K562 (cell line): ENCODE data around the gene HGFAC. TPM values are rescaled to one million over a fixed set of nuclear protein-coding genes. Genes with fewer than 3 reads are reported as not detected.

ENCODE experiments used
- ATAC-seq: fragments of 200-7000 bp; cut with Tn5 transposase; 3 replicates; pipeline ENCODE4 v1.9.1; 2020; ENCODE audit warnings: moderate library complexity
- BruUV-seq: library from RNA; stranded (reverse); fragments of 400-500 nt; replicated peaks from 2 replicates; lab custom pipeline; 2021; lab: Mats Ljungman, UMichigan
- CTCF ChIA-PET: fragments of 300-600 bp; formaldehyde crosslinking; extraction: SDS; loops from one replicate; lab custom pipeline; 2021; ENCODE audit warnings: low intra/inter-chr PET ratio; lab: Yijun Ruan, JAX
- POLR2A ChIA-PET: fragments of 300-600, 350-650 bp; sonication (Branson Sonifier 250); formaldehyde crosslinking; extraction: SDS; loops from one replicate; lab custom pipeline; 2021; ENCODE audit warnings: antibody characterized with exemption, inconsistent platforms; lab: Yijun Ruan, JAX
- DNase-seq, 4 experiments: peaks; one replicate each; pipeline versions ENCODE4 v3.0.0 to v3.0.0-alpha.2; 2011 to 2018; ENCODE audit warnings: low spot score in 3 of 4, mixed read lengths in 3 of 4; ENCODE audit errors: extremely low read depth in 1 of 4
- FAIRE-seq: peaks from 2 replicates; lab custom pipeline; 2011; peaks lifted over from hg19 to GRCh38; lab: Jason Lieb, UNC
- H2AFZ ChIP-seq: 2 replicates; pipeline ENCODE4 v1.6.0; 2011; ENCODE audit warnings: low read depth, low read length, control low read depth, inconsistent platforms
- H3K27ac ChIP-seq: fragments of 200-600 bp; 3 replicates; pipeline ENCODE4 v1.8.0; 2011; ENCODE audit warnings: low read depth, mild to moderate bottlenecking, control low read depth, inconsistent platforms, low read length, moderate library complexity, mixed read lengths; ENCODE audit errors: extremely low read depth
- H3K27me3 ChIP-seq, 2 experiments: fragments of 300-600 bp in 1 of 2; 2 replicates in 1 of 2; 3 replicates in 1 of 2; pipeline versions ENCODE4 v1.6.0 to v1.8.0; 2011; ENCODE audit warnings: inconsistent platforms in 2 of 2, low read length in 2 of 2, mild to moderate bottlenecking in 1 of 2, mixed read lengths in 1 of 2, moderate library complexity in 1 of 2; ENCODE audit not compliant: control insufficient read depth in 2 of 2, insufficient read depth in 2 of 2
- H3K36me3 ChIP-seq: fragments of 300-600 bp; 3 replicates; pipeline ENCODE4 v1.8.0; 2011; ENCODE audit warnings: mild to moderate bottlenecking, low read length, inconsistent platforms; ENCODE audit not compliant: control insufficient read depth, insufficient read depth
- H3K4me1 ChIP-seq, 2 experiments: fragments of 200-600 bp in 1 of 2; replicated peaks in 1 of 2; 2 replicates in 1 of 2; 3 replicates in 1 of 2; pipeline versions ENCODE4 v1.5.1 to v1.8.0; 2011; ENCODE audit warnings: inconsistent platforms in 2 of 2, low read length in 2 of 2, mild to moderate bottlenecking in 1 of 2, mixed read lengths in 1 of 2, moderate library complexity in 1 of 2; ENCODE audit not compliant: control insufficient read depth in 2 of 2, insufficient read depth in 2 of 2
- H3K4me2 ChIP-seq: 2 replicates; pipeline ENCODE4 v1.6.1; 2011; ENCODE audit warnings: low read length, control low read depth, inconsistent platforms, mixed read lengths; ENCODE audit not compliant: insufficient read depth
- H3K4me3 ChIP-seq: fragments of 200-600 bp; sonication (generic), shearing (Covaris generic); 2 replicates; pipeline ENCODE4 v1.5.1; 2016; ENCODE audit warnings: control low read depth, inconsistent platforms
- H3K79me2 ChIP-seq: fragments of 200-600 bp; 3 replicates; pipeline ENCODE4 v1.8.0; 2011; ENCODE audit warnings: low read length, inconsistent platforms; ENCODE audit not compliant: control insufficient read depth, insufficient read depth
- H3K9ac ChIP-seq, 2 experiments: 2 replicates each; pipeline versions ENCODE4 v1.6.0 to v1.6.1; 2011; ENCODE audit warnings: low read depth in 2 of 2, low read length in 2 of 2, control low read depth in 1 of 2, inconsistent platforms in 1 of 2, mild to moderate bottlenecking in 1 of 2, mixed read lengths in 1 of 2; ENCODE audit not compliant: insufficient read depth in 1 of 2
- H3K9me1 ChIP-seq: one replicate; pipeline ENCODE4 v1.6.0; 2011; ENCODE audit warnings: inconsistent platforms, mild to moderate bottlenecking, low read length, moderate library complexity; ENCODE audit not compliant: control insufficient read depth, insufficient read depth
- H3K9me3 ChIP-seq: replicated peaks from 2 replicates; pipeline ENCODE4 v1.5.1; 2011; ENCODE audit warnings: low read depth, low read length, inconsistent platforms; ENCODE audit not compliant: control insufficient read depth, insufficient read depth
- H4K20me1 ChIP-seq: replicated peaks from 2 replicates; pipeline ENCODE4 v1.6.1; 2011; ENCODE audit warnings: low read length, inconsistent platforms, mixed read lengths; ENCODE audit not compliant: control insufficient read depth, insufficient read depth
- POLR2G ChIP-seq: fragments of 200-400 bp; formaldehyde crosslinking; IDR thresholded peaks from 2 replicates; pipeline ENCODE4 v1.6.1; 2017; ENCODE audit warnings: low read depth, mild to moderate bottlenecking, antibody characterized with exemption, low read length, moderate library complexity
- ZNF224 ChIP-seq: sonication (generic); formaldehyde crosslinking; IDR thresholded peaks from 2 replicates; pipeline ENCODE4 v1.8.0; 2022; ENCODE audit warnings: mild to moderate bottlenecking, missing genetic modification reagents
- WGBS: fragments of 100-300 bp; shearing (Covaris generic); methylation state at CpG from one replicate; pipeline ENCODE4 v1.1.6; 2016; ENCODE audit warnings: low coverage, mixed read lengths; ENCODE audit not compliant: insufficient coverage; ENCODE audit errors: missing lambda C conversion rate; 5-methylcytosine and 5-hydroxymethylcytosine counted together
- in situ Hi-C: fragments of 300-500 bp; cut with MboI; formaldehyde crosslinking; loops from 4 replicates; pipeline ENCODE4 v1.15.0; 2018; ENCODE audit warnings: inconsistent platforms, mixed read lengths
- intact Hi-C: fragments of 100-400 bp; cut with micrococcal nuclease; formaldehyde crosslinking; loops from 2 replicates; pipeline ENCODE4 v1.14.2; 2022
- polyA plus RNA-seq, 8 experiments: library from polyadenylated mRNA; depleted of rRNA in 4 of 8; stranded (reverse) in 5 of 8; unstranded in 3 of 8; fragments of >200 nt; fragmentation: Nextera tagmentation in 2 of 8; fragmentation: Illumina TruSeq in 1 of 8; extraction: Ambion mirVana in 2 of 8; extraction: Trizol in 1 of 8; gene quantifications; 2 replicates each; pipeline versions ENCODE4 v1.2.1 to v1.2.3, GENCODE V29; 2011 to 2014; ENCODE audit warnings: inconsistent platforms in 1 of 8, missing spikeins in 1 of 8
- total RNA-seq, 7 experiments: library from RNA; depleted of rRNA in 6 of 7; stranded (reverse); fragments of >200 nt in 6 of 7; fragmentation: Illumina TruSeq in 2 of 7; extraction: Trizol in 2 of 7; gene quantifications; 2 replicates each; pipeline versions ENCODE4 v1.2.1 to v1.2.3, GENCODE V29; 2011 to 2021; ENCODE audit warnings: low replicate concordance in 1 of 7
- TF ChIP-seq, protein P1 (sequence below): fragments of 450-650 bp; IDR thresholded peaks from 2 replicates; pipeline ENCODE4 v1.7.1; 2018; ENCODE audit warnings: mild to moderate bottlenecking, low read depth; ENCODE audit not compliant: partially characterized antibody

The HGFAC gene
- total and polyA plus RNA-seq, 9 of the 15 experiments (the other 6 are each of a cell fraction or from before 2014, with no cell fraction given), result 0.13 TPM; not detected in 8

DNA sequence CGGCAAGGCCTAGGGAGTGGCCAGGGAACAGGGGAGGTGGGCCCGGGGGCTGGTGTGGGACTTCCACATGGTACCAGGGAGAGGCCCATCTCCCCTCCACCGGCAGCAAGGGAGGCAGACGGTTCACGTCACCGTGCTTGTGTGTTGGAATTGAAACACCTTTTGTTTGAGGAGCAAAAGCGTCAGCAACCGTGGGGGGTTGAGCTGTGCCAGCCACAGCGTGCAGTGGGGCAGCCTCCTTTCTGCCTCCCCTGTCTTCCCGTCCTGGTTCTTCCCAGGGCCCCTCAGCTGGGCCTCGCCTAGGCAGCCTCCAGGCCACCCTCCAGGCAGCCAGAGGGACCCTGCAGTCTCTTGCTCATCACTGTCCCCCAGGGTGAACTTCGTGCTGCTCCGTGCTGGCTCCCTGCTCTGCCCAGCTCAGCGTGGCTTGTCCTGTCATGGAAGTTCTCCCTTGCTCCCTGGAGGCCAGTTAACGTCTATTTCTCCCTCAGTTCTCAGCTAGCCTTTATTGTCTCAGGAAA is 32.1 kb upstream of the HGFAC start:
- TF ChIP-seq, protein P1, sequence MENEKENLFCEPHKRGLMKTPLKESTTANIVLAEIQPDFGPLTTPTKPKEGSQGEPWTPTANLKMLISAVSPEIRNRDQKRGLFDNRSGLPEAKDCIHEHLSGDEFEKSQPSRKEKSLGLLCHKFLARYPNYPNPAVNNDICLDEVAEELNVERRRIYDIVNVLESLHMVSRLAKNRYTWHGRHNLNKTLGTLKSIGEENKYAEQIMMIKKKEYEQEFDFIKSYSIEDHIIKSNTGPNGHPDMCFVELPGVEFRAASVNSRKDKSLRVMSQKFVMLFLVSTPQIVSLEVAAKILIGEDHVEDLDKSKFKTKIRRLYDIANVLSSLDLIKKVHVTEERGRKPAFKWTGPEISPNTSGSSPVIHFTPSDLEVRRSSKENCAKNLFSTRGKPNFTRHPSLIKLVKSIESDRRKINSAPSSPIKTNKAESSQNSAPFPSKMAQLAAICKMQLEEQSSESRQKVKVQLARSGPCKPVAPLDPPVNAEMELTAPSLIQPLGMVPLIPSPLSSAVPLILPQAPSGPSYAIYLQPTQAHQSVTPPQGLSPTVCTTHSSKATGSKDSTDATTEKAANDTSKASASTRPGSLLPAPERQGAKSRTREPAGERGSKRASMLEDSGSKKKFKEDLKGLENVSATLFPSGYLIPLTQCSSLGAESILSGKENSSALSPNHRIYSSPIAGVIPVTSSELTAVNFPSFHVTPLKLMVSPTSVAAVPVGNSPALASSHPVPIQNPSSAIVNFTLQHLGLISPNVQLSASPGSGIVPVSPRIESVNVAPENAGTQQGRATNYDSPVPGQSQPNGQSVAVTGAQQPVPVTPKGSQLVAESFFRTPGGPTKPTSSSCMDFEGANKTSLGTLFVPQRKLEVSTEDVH, result no peak
- no peak for TF ChIP-seq POLR2G
- TF ChIP-seq ZNF224 (CRISPR knock-in tag), result no peak
- Histone ChIP-seq H3K9me3 (no peaks in the 10 kb centered on the region), H2AFZ (no peak overlapping the region), H3K4me1 (peaks cover 0 to 16% of the 10 kb centered on the region in 2 experiments; a peak in 1 of 5 replicates), H3K27ac (no peak overlapping the region), H3K9me1 (peaks cover 5% of the 10 kb centered on the region), H3K4me3 (no peak overlapping the region), H3K4me2 (no peak overlapping the region), H4K20me1 (peaks cover 33% of the 10 kb centered on the region), H3K9ac (no peak overlapping the region), H3K27me3 (peaks cover 51 to 91% of the 10 kb centered on the region in 2 experiments), H3K36me3 (no peaks in the 10 kb centered on the region), H3K79me2 (no peaks in the 10 kb centered on the region)
- no peak for ATAC-seq
- ChIA-PET POLR2A (interaction anchor here (0.6 to 1.3 kb wide), 2 partner anchors 15 to 20 kb away, joined by 3 read pairs; no protein-coding TSS in a partner anchor), CTCF (no interaction called here)
- WGBS, result 4% methylated on average over 15 of the region's 15 CpGs
- DNase-seq, result no peak
- intact Hi-C loops (no loop called here), in situ Hi-C loops (no loop called here)
- BruUV-seq, result no TSS peak
- no peak for FAIRE-seq
